Stomach (tissue), 9 donors: ENCODE results near the gene ZNF43. TPM values are rescaled to one million over a fixed set of nuclear protein-coding genes. Genes with fewer than 3 reads are reported as not detected.
"Not testable (repeated sequence)": the region's sequence is repeated elsewhere in the genome, so short reads cannot be mapped to it uniquely, and the experiment has no call there.

Source experiments
- DNase-seq, 2 donors: peaks; one replicate each; pipeline versions ENCODE4 v3.0.0 to v3.0.0-alpha.2; 2013 to 2019
- H3K27ac ChIP-seq, 5 donors: fragments of 200-600 bp in 4 of 5; sonication (generic) in 4 of 5; one replicate each; pipeline ENCODE4 v1.5.1; 2013 to 2019; ENCODE audit warnings: mild to moderate bottlenecking in 1 of 5, moderate library complexity in 1 of 5
- H3K27me3 ChIP-seq, 3 donors: fragments of 200-600 bp; sonication (generic); one replicate each; pipeline ENCODE4 v1.5.1; 2017 to 2019; ENCODE audit warnings: mixed run types in 1 of 3
- H3K36me3 ChIP-seq, 4 donors: fragments of 200-600 bp; sonication (generic); 1 replicate in 3 of 4; 2 replicates in 1 of 4; pipeline ENCODE4 v1.5.1; 2016 to 2019
- H3K4me1 ChIP-seq, 4 donors: fragments of 200-600 bp; sonication (generic); one replicate each; pipeline ENCODE4 v1.5.1; 2016 to 2019
- H3K4me3 ChIP-seq, 4 donors: fragments of 200-600 bp; sonication (generic) in 3 of 4; one replicate each; pipeline ENCODE4 v1.5.1; 2016 to 2019; ENCODE audit warnings: mild to moderate bottlenecking in 1 of 4
- H3K9me3 ChIP-seq, 4 donors: fragments of 200-600 bp; sonication (generic); one replicate each; pipeline ENCODE4 v1.5.1; 2016 to 2019
- CTCF ChIP-seq, 7 experiments: fragments of 450-650 bp in 4 of 7; fragments of 200-600 bp in 3 of 7; sonication (generic) in 3 of 7; IDR thresholded peaks; one replicate each; pipeline ENCODE4 v1.5.1; 2016 to 2019; ENCODE audit warnings: antibody characterized with exemption in 7 of 7, control low read depth in 2 of 7, mild to moderate bottlenecking in 1 of 7
- EP300 ChIP-seq: sonication (generic); formaldehyde crosslinking; IDR thresholded peaks from one replicate; pipeline ENCODE4 v1.6.1; 2017; ENCODE audit warnings: antibody characterized with exemption
- POLR2A ChIP-seq, 4 donors: fragments of 450-650 bp; IDR thresholded peaks; one replicate each; pipeline ENCODE4 v1.6.1; 2016; ENCODE audit warnings: antibody characterized with exemption in 4 of 4, control low read depth in 2 of 4, mild to moderate bottlenecking in 1 of 4, moderate library complexity in 1 of 4
- POLR2AphosphoS5 ChIP-seq, 3 donors: sonication (generic); formaldehyde crosslinking; IDR thresholded peaks; one replicate each; pipeline ENCODE4 v1.6.1; 2016; ENCODE audit warnings: antibody characterized with exemption in 3 of 3
- WGBS, 5 donors: extraction: QIAGEN DNeasy Blood & Tissue Kit in 3 of 5; methylation state at CpG; one replicate each; pipeline versions ENCODE4 v1.1.5 to v1.1.7; 2013 to 2018; 5-methylcytosine and 5-hydroxymethylcytosine counted together
- intact Hi-C: fragments of 100-400 bp; cut with DNase I; formaldehyde crosslinking; loops from one replicate; pipeline ENCODE4 v1.15.1; 2023; ENCODE audit warnings: low total_unique reads
- polyA plus RNA-seq, 3 donors: library from polyadenylated mRNA; stranded (reverse); fragments of 200-250 nt; gene quantifications; one replicate each; pipeline ENCODE4 v1.2.3, GENCODE V29; 2013
- total RNA-seq, 5 donors: library from RNA; depleted of rRNA; stranded (reverse); fragments of >200 nt; gene quantifications; one replicate each; pipeline versions ENCODE4 v1.1.0 to v1.2.3, GENCODE V29; 2014 to 2016
- donor health status: healthy with polysubstance abuse.
- donor health status: Bipolar disorder and iron deficiency.
- donor health status: healthy.

Gene ZNF43
- total and polyA plus RNA-seq, 8 donors: 2.2 to 31.9 (median 4.6) TPM

DNA sequence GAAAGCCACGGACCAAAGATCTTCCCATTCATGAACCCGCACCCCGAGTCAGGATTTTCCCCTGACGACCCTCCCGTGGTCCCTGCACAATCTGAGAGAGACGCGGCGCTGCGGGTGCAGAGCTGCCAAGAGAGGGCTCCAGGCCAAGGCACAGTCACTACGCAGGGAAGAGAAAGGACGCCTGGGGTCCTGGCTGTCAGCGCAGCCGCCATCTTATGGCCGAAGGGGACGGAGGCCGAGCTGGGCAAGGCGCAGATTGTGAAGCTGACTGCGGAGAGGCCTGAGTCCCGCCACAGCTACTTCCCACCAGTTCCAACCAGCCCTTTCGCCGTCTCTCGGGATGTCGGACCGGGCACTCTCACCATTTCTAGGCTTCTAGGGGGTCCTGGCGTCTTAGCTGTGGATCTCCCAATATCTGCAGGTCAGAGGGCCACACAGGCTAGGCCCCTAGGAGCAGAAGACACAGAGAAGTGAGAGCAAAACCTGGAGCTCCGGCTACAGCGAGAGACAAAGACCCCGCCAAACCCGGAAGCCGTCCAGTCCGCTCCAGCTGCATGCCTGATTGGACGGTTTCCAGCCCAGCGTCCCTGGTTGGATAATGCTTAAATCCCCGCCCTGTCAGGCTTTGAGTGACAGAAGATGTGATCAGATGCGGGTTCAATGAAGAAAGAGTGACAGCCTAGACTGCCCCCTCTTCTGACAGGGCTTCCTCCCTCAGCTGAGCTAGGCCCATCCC lies 68.7 kb downstream of the ZNF43 start, which contains the start of gene ZNF100:
ZNF100 (minus strand) TSS at position 515 of the 736 bp plus-strand sequence; CDS start at position 365, 150 bp downstream.
- peak within 1 kb of the TSS; percentile 69 to 80 (median 74) for H3K4me3 ChIP-seq

GRCh38 chr19:21766705-21767064 lies 69.3 kb downstream of the ZNF43 start:
- peaks cover 0 to 19% (median 15%) of the 10 kb centered on the region in 4 donors for H3K4me1 ChIP-seq
- peak overlapping the region in 4 of 5 donors; percentile 86 to 93 (median 88) for H3K27ac ChIP-seq
- H3K27me3 ChIP-seq, H3K9me3 ChIP-seq, intact Hi-C loops: not testable (repeated sequence)
- peak overlapping the region; percentile 69 to 80 (median 74) for H3K4me3 ChIP-seq
- peaks cover 11 to 36% (median 28%) of the 10 kb centered on the region in 4 donors for H3K36me3 ChIP-seq
- 1 to 3% (median 1%) methylated on average over 19 of the region's 19 CpGs for WGBS, 5 donors
- peak in 1 of 2 donors; percentile 4 for DNase-seq

More for the DNA sequence above, 68.7 kb downstream of the ZNF43 start, which contains the start of gene ZNF100:
- intact Hi-C loops: no loop called here
- peaks cover 0 to 19% (median 15%) of the 10 kb centered on the region in 4 donors for H3K4me1 ChIP-seq
- peaks cover 0 to 10% (median 0%) of the 10 kb centered on the region in 4 donors for H3K9me3 ChIP-seq
- peak; percentile 94 to 97 for DNase-seq
- WGBS, 5 donors: 0 to 1% (median 0%) methylated on average over 20 to 35 of the region's 35 CpGs
- no peak for TF ChIP-seq EP300
- TF ChIP-seq POLR2AphosphoS5 (IDR thresholded peaks at IDR 0.05): peak in 2 of 3 donors; percentile 39 to 72
- peaks cover 11 to 31% (median 22%) of the 10 kb centered on the region in 4 donors for H3K36me3 ChIP-seq
- H3K27ac ChIP-seq: peak within 1 kb of the TSS; percentile 84 to 93 (median 88)
- H3K27me3 ChIP-seq: no peaks in the 10 kb centered on the region

DNA sequence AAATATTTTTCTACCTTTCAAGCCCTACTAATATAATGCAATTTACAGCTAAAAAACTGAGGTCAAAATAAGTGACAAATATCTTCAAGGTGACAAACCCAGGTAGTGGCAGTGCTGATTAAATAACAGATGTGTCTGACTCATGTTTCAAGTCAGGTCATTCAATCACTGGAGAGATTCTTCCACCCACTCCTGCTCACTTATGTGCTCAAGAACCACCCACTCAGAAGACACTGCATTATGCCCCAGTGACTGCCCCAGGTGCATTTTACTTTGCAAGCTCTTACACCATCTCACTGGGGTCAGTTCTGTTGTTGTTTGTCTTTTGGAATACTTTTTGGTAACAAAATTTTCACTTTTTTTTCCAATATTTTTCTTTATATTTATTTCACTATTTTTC lies 70.8 kb downstream of the ZNF43 start:
- TF ChIP-seq POLR2A (IDR thresholded peaks at IDR 0.05) (no peak), POLR2AphosphoS5 (IDR thresholded peaks at IDR 0.05) (no peak), CTCF (IDR thresholded peaks at IDR 0.05) (no peak), EP300 (no peak)
- no peak for DNase-seq
- intact Hi-C loops: no loop called here

DNA sequence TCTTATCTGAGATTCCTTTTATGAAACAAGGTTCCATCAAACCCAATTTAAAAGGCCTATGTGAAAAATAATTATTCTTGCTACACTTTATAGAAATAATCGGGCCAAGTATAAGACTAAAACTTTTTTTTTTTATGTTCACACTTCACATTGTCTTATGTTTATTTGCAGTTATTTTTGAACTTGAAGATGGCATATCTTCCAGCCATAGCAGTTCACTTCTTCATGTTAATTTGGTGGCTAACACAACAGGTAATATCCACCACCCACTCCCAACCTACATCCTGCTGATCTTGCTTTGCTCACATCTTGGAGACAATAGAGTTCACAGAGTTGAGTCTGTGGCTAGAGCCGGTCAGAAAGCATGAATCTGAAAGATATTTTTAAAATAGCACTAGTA lies 74.4 kb downstream of the ZNF43 start:
- DNase-seq, H3K27ac ChIP-seq, intact Hi-C loops, H3K4me3 ChIP-seq, H3K9me3 ChIP-seq, H3K27me3 ChIP-seq: not testable (repeated sequence)
- Histone ChIP-seq H3K4me1 (peaks cover 0 to 17% (median 11%) of the 10 kb centered on the region in 4 donors), H3K36me3 (peaks cover 20 to 86% (median 77%) of the 10 kb centered on the region in 4 donors)
- WGBS, 5 donors: 46 to 92% (median 72%) methylated on average over 2 of the region's 2 CpGs

More for the DNA sequence above, 70.8 kb downstream of the ZNF43 start:
- peaks cover 0 to 19% (median 15%) of the 10 kb centered on the region in 4 donors for H3K4me1 ChIP-seq
- peaks cover 19 to 51% (median 43%) of the 10 kb centered on the region in 4 donors for H3K36me3 ChIP-seq
- H3K9me3 ChIP-seq: peaks cover 0 to 10% (median 0%) of the 10 kb centered on the region in 4 donors
- no peak overlapping the region for H3K4me3 ChIP-seq
- H3K27ac ChIP-seq: no peak overlapping the region
- H3K27me3 ChIP-seq: no peaks in the 10 kb centered on the region

DNA sequence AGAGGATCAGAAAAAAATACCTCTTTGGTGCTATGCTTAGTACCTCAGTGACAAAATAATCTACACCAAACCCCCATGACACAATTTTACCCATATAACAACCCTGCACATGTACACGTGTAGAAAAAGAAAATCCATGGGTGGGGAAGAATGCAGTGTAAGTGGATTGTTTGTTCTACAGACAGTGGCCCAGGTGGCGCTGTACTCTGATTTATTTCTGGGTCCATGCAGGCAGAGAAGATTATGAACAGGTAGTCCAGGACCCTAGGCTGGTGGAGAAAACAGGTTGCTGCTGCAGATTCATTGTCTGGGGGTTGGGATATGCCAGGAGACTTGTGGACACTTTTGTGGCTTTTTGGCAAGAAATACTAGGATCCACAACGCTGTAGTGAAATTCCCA lies 77.7 kb downstream of the ZNF43 start:
- intact Hi-C loops: no loop called here
- peaks cover 14 to 88% (median 79%) of the 10 kb centered on the region in 4 donors for H3K36me3 ChIP-seq
- no peak overlapping the region for H3K27ac ChIP-seq
- no peak for TF ChIP-seq POLR2A (IDR thresholded peaks at IDR 0.05)
- no peak for TF ChIP-seq CTCF (IDR thresholded peaks at IDR 0.05)
- TF ChIP-seq POLR2AphosphoS5 (IDR thresholded peaks at IDR 0.05): no peak
- no peak for TF ChIP-seq EP300
- no peak overlapping the region for H3K4me3 ChIP-seq
- no peaks in the 10 kb centered on the region for H3K27me3 ChIP-seq
- DNase-seq: no peak
- H3K4me1 ChIP-seq: no peaks in the 10 kb centered on the region
- H3K9me3 ChIP-seq: peaks cover 0 to 23% (median 3%) of the 10 kb centered on the region in 4 donors
- 86 to 92% (median 91%) methylated on average over 3 of the region's 3 CpGs for WGBS, 5 donors

- H3K9me3 ChIP-seq: peaks cover 0 to 33% (median 8%) of the 10 kb centered on the region in 4 donors
- H3K4me1 ChIP-seq, H3K27ac ChIP-seq, H3K4me3 ChIP-seq, H3K27me3 ChIP-seq, intact Hi-C loops, DNase-seq: not testable (repeated sequence)
- H3K36me3 ChIP-seq: peaks cover 17 to 89% (median 79%) of the 10 kb centered on the region in 4 donors
Measured at GRCh38 chr19:21755555-21755954, 80.4 kb downstream of the ZNF43 start.

Other genes starting within 250 kb of the ZNF43 start
- gene ZNF100, start 68.6 kb downstream of the ZNF43 start, total RNA-seq: 10 to 100 TPM in 4 of 5 donors, 1 to 10 TPM in 1; 5.5 to 17.4 (median 12.3) TPM
- gene ZNF100, start 68.6 kb downstream of the ZNF43 start, polyA plus RNA-seq: 1 to 10 TPM; 1.1 to 1.7 (median 1.2) TPM
- gene ZNF208, start 174.8 kb upstream of the ZNF43 start, total RNA-seq: 10 to 100 TPM in 1 of 5 donors, 1 to 10 TPM in 2, under 1 TPM in 1, not detected in 1; 0.45 to 22.9 (median 3.9) TPM
- 1 to 10 TPM in 1 of 3 donors, under 1 TPM in 1, not detected in 1; 0.43 to 1.3 TPM for gene ZNF208, start 174.8 kb upstream of the ZNF43 start, polyA plus RNA-seq
- 10 to 100 TPM in 1 of 5 donors, under 1 TPM in 3, not detected in 1; 0.43 to 12.1 (median 0.51) TPM for gene ZNF257, start 216.3 kb upstream of the ZNF43 start, total RNA-seq
- gene ZNF257, start 216.3 kb upstream of the ZNF43 start, polyA plus RNA-seq: 1 to 10 TPM in 2 of 3 donors, under 1 TPM in 1; 0.31 to 1.7 (median 1.1) TPM